ENCODE data around the gene RAB20.

The RAB20 gene

DNA sequence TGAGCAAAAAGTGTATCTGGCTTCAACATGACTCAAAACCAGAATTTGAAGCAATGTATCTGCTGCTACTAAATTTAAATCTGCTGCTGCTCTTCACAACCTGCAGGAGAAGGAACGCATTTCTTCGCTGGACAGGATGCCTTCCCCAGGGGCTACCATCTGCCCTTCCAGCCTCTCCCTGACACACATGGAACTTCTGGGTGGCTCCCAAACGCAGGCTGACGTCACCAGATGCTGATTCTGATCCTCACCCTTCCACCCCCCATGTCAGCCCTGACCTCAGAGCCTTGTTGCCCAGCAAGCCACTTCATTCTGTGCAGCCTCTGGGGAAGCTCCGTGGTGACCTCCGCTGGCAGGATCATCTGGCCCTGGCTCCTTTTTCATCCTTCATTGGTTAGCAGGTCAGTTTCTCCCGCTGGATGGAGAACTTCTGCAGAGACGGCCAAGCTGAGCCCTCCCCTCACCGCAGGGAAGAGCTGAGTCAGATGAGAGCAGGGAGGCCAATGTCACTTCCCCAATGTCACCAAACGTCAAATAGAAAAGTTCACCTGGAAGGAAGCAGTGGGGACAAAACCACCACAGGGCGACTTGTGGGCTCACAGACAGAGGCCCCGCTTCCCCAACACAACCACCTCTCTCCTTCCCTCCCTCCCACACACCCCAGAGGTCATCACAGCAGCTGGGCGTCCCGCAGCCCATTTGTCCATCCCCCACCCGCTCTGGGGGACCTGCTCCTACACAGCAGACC is 14.0 kb upstream of the RAB20 start:
- peak; percentile 14 for DNase-seq

DNA sequence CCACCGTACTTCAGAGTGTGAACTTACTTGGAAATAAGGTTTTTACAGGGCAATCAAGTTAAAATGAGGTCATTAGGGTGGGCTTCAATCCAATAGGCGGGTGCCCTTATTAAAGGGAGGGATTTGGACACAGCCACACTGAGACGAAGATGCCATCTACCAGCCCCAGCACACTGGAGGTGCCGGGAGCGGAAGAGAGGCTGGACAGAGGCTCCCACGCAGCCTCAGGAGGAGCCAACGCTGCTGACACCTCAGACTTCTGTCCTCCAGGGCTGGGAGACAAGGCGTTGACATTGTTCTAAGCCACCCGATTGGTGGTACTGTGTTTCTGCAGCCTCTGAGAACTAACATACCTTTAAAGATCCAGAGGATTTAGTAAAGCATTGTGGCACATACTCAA is 12.6 kb upstream of the RAB20 start:
- no peak for DNase-seq

DNA sequence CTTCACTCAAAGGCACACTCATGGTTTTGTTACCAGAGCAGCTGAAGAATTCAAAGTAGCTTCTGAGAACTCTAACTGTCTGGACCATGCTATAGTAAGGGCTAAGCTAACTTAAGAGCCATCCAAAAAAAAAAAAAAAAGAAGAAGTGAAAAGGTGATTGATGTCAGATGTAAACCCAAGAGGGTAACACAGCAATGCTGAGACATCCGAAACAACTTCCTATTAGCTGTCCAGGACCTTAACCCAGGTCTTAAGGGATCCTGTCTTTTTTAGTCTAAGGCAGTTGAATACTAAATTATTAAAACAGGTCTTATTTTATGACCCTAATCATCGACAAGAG is 11.2 kb upstream of the RAB20 start:
- no peak for DNase-seq

DNA sequence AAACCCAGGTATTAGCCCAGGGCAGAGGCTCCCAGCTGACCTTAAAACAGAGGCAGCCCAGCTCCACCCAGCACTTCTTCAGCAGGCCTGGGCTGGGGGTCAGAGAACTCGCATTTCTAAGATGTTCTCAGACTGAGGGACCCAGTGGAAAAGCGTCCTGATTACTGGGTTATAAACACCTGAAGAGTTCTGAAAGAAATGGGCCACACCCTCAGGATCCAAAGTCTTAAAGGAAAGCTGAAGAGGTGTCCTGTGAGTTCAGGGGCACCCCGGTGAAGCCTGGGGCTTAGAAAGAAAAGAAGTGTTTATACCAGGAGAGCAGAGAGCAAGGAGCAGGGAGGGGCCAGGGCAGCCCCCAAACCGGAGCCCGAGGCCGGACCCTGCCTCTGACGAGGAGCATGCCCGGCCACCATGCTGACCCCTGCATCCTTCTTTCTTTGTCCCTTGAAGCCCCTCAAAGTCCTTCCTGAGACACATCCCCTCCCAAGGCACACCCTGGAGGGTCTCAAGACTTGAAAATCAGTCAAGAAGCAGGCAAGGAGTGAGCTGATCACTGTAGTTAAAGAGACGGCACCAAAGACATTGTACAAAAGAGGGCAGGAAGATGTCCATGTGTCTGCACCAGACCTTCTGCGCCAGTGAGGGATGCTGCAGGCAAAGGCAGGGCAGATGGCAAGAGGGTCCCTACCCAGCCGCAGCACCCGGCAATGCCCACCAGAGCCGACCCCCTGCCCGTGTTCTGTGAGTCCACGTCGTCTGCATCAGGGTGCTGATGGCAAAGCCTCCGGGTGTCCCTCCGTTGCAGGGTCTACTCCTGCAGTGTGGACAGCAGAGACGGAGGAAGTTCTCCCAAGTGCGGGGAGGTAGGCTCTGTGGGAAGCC is 10.6 kb upstream of the RAB20 start:
- no peak for DNase-seq

DNA sequence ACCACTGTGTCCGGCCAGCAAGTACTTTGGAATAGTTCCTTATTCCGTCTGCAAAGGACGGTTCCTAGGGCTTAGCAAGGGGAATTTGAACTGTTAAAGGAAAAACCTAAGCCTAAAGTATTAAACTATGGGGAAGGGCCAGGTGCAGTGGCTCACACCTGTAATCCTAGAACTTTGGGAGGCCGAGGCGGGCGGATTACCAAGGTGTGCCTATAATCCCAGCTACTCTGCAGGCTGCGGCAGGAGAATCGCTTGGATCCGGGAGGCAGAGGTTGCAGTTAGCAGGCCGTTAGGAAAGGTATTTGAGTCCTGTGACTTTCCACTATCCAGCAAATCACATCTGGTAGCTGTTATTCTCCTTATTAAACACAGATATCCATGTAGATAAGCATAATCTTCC is 9.4 kb upstream of the RAB20 start:
- DNase-seq = no peak

DNA sequence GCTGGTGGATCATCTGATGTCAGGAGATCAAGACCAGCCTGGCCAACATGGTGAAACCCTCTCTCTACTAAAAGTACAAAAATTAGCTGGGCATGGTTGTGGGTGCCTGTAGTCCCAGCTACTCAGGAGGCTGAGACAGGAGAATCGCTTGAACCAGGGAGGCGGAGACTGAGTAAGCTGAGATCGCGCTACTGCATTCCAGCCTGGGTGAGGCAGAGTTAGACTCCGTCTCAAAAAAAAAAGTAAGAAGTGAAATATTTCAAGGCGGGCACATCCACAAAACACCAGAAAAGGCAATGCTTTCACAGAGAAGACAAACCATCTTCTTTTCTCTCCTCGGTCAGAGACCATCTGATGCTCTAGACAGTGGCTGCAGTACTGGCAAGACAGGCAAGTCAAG is 8.4 kb upstream of the RAB20 start:
- peak; percentile 12 for DNase-seq

DNA sequence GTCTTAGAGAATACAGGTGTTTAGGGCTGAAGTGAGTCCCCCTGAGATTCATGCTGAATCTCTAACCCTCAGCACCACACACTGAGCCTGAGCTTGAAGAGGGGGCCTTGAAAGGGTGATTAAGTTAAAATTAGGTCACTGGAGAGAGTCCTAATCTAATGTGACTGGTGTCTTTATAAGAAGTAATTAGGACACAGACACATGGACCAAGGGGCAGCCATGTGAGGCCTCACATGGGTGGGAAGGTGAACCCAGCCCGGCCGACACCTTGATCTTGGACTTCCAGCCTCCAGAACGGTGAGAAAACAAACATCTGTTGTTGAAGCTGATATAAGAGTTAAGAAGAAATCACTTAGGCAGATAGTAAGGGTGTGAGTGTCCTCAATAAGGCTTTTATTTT is 7.1 kb upstream of the RAB20 start:
- no peak for DNase-seq

DNA sequence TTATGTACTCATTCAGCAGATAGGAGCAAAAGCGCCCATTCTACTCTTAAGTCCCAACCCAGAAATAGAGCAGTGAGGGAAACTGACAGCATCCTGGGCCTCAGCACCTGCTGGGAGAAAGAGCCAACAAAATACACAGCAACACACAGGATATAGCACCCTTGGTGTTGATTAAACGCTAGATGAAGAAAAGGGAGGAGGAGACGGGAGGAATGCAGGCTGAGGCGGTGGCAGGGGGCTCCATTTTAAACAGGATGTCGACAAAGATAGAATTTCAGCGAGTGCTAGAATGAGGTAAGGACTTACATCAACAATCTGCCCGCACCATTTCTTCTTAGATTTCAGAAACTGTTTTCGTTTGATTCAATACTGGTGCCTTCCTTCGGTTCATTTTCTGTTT is 4.6 kb upstream of the RAB20 start:
- no peak for DNase-seq

DNA sequence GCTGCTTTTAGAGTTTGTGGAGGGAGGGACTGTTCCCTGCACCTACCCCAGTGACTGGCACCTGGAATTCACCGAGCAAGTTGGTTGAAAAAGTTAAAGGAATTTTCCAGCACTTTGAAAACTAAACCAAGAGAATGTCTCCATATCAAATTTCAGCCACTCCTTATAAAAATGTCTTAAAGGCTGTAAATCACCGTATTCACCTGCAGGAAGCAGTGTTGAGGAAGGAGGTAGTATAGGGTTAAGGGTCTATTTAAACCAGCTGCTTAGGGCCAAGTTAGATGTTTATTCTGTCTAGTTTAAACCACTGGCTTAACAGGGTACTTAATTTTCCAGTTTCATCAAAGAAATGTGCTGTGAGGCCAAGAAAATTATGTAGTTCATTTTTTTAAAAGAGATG is 3.8 kb upstream of the RAB20 start:
- no peak for DNase-seq

DNA sequence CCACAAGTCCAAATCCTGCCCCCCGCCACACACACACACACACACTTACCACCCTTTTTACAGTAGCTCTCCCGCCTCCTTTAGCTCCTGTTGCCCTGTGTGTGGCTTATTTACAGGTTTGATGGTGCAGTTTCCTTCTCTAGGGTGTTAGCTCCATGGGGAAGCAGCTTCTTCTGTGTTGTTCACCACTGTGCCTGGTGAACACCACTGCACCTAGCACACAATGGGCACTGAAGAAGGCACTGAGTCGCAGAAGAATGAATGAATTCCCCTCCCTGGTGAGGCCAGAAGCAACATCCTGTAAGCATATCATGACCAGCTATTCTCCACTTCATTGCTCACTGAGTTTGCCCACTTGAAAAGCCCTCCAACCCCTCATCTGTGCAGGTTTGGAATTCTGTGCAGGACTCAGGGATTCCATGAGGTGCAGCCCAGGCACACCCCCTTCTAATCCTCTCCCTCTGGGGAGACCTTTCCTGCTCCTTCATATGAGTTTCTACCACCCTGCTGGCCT is 3.0 kb upstream of the RAB20 start:
- DNase-seq = no peak

DNA sequence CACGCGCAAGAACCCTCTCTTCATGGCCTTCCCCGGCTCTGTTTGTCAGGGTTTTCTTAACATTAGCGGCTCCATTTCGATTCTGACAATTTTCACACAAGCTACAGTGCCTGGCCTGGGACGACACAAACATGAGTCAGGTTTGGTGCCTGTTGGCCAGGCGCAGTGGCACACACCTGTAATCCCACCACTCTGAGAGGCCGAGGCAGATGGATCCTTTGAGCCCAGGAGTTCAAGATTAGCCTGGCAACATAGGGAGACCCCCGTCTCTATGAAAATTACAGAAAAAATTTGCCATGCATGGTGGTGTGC is 1.9 kb upstream of the RAB20 start:
- no peak for DNase-seq

DNA sequence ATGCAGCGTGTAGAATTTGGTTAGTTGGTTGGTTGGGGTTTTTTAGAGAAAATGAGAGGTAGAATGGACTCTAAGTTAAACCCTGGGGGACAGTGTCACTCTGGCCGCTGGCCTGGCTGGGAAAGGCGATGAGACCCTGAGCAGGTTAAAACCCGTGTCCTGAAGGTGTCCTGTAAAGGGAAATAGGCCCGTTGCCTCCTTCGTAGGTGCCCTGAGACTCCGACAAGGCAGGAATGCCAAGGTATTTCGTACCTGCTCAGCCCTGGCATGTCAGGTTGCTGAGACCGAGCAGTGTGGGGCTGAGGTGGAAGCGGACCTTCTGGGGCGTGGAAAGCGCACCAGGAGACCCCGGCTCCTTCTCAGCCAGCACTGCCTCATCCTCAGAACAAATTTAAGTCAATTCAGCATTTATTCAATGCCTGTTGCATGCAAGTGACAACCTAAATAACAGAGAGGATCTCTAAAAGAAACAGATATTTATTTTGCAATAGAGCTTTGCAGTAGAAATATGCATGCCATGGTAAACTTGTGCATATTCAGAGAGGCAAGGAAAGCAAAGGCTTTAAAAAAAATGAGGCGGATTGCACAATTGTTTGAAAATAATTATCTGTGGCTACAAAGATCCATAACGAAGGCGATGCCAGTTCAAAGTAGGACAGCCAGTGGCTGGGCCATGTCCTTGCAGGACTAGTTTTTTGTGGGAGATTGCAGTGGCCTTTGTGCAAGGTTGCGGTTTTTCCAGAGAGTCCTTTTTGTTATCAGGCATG is 1.4 kb upstream of the RAB20 start:
- DNase-seq = no peak

DNA sequence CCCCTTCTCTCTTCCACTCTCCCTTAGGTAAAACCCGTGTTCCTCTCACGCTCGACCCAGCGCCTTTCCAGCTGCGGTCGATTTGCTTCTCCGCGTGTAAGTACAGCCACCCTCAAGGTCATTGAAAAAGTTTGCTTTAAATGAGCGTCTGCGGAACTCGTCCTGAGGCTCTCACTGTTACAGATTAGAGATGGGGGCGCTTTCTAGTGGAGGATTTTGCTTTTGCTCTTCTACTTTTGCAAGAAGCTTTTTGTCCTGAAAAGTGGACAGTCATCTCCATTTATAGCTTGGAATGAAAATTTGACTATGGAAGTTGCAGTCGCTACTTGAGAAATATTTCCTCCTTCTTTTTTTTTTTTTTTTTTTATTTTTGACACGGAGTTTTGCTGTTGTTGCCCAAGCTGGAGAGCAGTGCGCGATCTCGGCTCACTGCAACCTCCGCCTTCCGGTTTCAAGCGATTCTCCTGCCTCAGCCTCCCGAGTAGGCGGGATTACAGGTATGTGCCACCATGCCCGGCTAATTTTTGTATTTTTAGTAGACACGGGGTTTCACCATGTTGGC is 595 bp upstream of the RAB20 start:
- no peak for DNase-seq

DNA sequence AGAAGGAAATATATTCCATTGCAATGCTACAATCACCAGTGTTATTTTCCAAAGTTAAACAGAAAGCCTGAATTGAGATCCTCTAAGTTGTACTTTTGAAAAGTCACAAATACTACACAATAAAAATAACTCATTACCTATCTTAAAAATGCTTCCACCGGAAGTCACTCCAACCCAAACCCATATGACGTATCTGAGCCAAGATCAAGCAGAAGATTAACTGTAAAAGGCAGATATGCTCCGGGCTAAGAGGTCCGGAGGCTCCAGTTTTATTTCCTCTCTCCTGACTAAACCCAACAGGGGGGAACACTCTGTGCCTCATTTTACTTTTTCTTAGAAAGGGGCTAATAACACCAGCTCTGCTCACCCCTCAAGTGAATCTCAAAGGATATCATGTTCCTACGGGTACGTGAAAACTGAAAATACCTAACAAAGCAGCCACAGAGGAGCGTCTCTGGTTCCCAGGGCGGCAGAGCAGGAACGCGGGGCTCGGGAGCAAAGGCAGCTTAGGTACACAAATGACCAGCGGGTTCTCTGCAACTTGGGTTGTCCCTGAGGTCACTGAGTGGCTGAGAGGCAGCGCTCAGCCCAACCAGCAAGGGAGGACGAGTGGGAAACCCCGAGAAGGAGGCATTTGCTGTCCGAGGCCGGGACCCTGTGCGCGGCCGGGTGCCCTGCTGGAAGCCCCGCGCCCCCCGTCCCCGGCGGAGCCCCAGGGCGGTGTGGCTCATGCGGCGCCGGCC is 750 bp downstream of the RAB20 start:
- no peak for DNase-seq

DNA sequence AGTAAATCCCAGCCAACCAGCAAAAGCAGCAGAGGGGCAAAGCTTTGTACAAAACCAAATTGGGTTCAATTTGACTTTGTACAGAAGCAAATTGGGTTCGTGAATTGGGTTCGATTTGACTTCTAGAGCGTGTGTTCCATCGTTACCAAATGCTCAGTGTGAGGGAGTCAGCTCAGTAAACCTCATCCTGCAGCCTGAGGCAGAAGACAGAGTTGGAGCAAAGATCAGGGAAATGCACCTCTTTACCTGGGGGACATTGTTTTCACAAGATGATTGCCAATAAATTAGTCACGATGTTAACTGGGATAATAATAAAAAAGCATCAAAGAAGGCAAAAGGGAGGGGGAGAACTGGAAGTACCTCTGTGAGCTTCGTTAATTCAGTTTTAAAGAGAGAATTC is 1.5 kb downstream of the RAB20 start:
- DNase-seq = no peak

DNA sequence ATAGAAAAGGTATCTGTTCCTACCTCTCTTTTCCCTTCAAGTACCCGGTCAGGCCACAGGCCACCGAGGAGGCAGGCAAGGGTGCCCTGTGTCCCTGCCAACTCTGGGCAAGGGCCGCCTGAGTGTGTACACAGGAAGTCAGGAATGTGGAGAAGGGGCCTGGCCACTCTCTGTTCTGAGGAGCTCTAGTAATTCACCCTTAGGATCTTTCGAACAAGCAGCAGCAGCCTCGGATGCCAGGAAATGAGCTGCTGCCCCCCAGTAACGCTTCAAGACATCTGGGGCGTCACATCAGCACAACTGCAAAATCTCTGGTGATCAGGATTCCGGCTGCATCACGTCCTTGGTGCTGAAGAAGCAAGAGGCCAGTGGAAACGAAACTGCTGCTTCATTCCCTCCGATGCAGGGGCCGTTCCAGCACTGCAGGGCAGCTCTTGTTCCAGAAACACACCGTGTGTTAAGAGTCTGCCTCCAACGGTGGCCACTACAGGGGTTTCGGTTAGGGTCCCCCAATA is 2.0 kb downstream of the RAB20 start:
- peak; percentile 12 for DNase-seq

DNA sequence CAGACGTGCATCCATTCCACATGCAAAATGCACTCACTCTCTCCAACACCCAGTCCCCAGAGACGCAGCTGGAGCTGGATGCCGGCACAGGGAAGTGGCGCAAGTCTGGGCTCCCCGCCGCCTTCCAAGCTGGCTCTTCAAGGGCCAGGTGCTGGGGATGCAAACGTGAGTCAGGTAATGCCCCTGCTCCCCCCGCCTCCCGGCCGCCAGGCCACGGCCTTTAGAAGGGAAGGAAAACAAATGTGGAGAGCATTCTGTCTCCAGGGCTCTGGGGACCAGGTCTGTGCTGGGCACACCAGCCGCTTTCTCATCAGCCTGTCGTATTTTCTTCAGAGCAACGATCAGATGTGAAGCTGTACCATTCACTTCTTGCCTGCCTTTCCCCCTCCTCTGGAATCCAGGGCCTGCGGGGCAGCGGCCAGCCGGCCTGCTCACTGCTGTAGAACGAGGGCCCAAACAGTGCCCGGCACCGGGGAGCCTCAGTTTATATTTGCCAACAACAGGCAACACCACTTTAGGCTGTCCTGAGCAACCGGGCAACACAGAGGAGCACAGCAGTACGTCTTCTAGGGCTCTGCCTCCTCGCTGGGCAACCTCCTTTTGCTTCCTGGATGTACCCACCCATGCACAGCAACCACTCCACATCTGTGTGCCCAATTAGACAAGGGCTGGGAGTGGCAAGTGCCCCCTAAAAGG is 3.8 kb downstream of the RAB20 start:
- no peak for DNase-seq

DNA sequence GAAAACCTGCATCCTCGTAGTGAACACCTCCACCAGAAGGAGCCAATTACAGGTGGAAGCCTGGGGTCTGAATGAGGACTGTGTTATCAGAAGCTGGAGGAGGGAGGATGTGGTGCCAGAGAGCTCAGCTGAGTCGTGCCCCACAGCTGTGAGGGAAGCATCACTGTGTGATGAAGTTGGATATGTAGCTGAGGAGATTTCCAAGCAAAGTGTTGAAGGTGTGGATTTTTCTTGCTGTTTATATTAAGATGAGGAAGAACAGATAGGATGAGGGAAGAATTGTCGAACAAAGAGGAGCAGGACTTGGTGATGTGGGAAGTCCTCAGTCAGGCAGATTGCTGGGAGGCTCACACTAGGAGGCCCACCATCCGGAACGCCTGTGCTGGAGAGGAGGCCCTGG is 4.4 kb downstream of the RAB20 start:
- DNase-seq = no peak

DNA sequence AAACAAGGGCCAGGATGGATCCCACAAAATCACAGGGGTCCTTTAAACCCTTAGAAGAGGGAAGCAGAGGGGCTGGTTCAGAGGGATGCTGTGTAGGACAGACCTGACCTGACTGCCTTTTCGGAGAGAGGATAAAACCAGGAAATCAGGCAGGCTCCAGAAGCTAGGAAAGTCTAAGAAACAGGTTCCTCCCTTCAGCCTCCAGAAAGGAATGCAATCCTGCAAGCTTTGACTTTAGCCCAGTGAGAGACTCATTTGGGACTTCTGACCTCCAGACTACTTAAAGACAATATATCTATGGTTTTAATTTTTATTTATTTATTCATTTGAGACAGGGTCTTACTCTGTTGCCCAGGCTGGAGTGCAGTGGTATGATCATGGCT is 5.3 kb downstream of the RAB20 start:
- DNase-seq = no peak

DNA sequence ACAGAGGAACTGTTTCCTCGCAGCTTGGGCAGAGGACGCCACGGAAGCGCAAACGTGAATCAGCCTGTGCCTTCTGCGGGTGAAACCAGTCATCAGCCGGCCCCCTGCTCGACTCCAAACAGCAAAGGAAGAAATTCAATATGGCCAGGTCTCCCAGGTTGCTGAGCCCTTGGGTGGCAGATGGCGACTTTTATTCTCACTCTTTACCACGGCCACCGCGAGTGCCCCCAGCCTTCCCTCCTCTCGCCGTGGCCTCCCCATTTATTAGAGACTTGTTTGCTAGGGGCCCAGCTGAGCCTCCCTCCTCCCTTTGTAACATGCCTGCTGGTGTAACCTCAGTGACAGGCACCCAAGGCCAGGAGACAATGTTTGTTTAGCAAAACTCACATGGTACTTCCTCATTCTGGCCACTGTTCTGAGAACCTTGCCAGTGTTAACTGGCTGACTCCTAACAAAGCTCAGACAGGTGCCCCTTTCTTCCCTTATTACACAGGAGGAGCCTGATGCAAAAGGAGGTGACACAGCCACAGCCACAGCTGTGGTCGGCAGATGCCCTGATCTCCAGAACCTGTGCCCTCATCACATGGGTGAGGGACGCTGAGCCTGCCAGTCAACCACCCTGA is 5.8 kb downstream of the RAB20 start:
- DNase-seq = no peak

DNA sequence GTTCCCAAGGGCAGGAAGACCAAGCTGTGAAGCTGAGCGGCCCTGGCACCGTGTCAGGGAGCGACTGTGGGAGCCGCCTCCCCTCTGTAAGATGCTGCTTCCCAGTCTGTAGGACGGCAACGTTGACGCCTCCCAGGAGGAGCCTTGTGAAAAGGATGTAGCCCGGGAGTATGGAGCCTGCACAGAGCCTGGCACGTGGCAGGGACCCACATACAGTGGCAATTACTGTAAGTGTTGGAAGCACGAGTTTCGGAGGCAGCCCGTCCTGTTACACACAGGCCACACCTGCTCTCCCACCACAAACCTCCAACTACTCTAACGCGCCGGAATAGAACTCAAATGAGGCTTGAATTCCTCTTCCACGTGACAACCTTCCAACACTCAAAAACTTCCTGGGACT is 6.6 kb downstream of the RAB20 start:
- DNase-seq = no peak
